ENCODE results near the gene TMPRSS6. TPM values are rescaled to one million over a fixed set of nuclear protein-coding genes. Genes with fewer than 3 reads are reported as not detected.
A peak's percentile ranks its signal among the peaks of the same experiment; 100 is the strongest.

Gene TMPRSS6
- total and polyA plus RNA-seq, 12 donors, result under 0.01 to 1.2 (median 0.08) TPM; not detected in 7

GRCh38 chr22:37045958-37046357, 63.6 kb downstream of the TMPRSS6 start:
- 29 to 49% (median 42%) methylated on average over 4 of the region's 4 CpGs for WGBS, 4 donors
- TF ChIP-seq POLR2A (IDR thresholded peaks at IDR 0.05) (no peak), CTCF (IDR thresholded peaks at IDR 0.05) (peak; percentile 19 to 46 (median 38))
- Histone ChIP-seq H3K4me3 (no peak overlapping the region), H3K27ac (no peak overlapping the region), H3K36me3 (replicated peaks in 1 of 2) (no peaks in the 10 kb centered on the region), H3K4me1 (replicated peaks in 1 of 2) (peaks cover 0 to 3% of the 10 kb centered on the region in 2 donors), H3K9me3 (replicated peaks in 1 of 3) (no peaks in the 10 kb centered on the region), H3K27me3 (no peaks in the 10 kb centered on the region)
- DNase-seq, result peak in 1 of 7 donors; percentile 38
- intact Hi-C loops (cut with DNase I), result loop anchor here in 1 of 2 donors (10.0 kb wide), 1 partner anchor 171 kb away; no protein-coding TSS in a partner anchor

GRCh38 chr22:37044634-37045625, 64.6 kb downstream of the TMPRSS6 start:
- peaks cover 0 to 4% of the 10 kb centered on the region in 2 donors for H3K4me1 ChIP-seq (replicated peaks in 1 of 2)
- 68 to 81% (median 78%) methylated on average over 8 to 9 of the region's 9 CpGs for WGBS, 4 donors
- no peaks in the 10 kb centered on the region for H3K36me3 ChIP-seq (replicated peaks in 1 of 2)
- H3K4me3 ChIP-seq, result no peak overlapping the region
- H3K27me3 ChIP-seq, result no peaks in the 10 kb centered on the region
- no peaks in the 10 kb centered on the region for H3K9me3 ChIP-seq (replicated peaks in 1 of 3)
- no peak for TF ChIP-seq POLR2A (IDR thresholded peaks at IDR 0.05)
- no peak for TF ChIP-seq CTCF (IDR thresholded peaks at IDR 0.05)
- DNase-seq, result no peak
- H3K27ac ChIP-seq, result no peak overlapping the region
- intact Hi-C loops (cut with DNase I), result loop anchor here in 1 of 2 donors (10.0 kb wide), 1 partner anchor 170 kb away; no protein-coding TSS in a partner anchor

GRCh38 chr22:37043828-37044538, 65.5 kb downstream of the TMPRSS6 start:
- Histone ChIP-seq H3K9me3 (replicated peaks in 1 of 3) (no peaks in the 10 kb centered on the region), H3K27ac (no peak overlapping the region), H3K4me3 (no peak overlapping the region), H3K36me3 (replicated peaks in 1 of 2) (no peaks in the 10 kb centered on the region), H3K27me3 (no peaks in the 10 kb centered on the region), H3K4me1 (replicated peaks in 1 of 2) (peaks cover 0 to 4% of the 10 kb centered on the region in 2 donors)
- TF ChIP-seq CTCF (IDR thresholded peaks at IDR 0.05), result peak; percentile 63 to 77 (median 66)
- TF ChIP-seq POLR2A (IDR thresholded peaks at IDR 0.05), result no peak
- peak; percentile 74 to 87 (median 81) for DNase-seq
- intact Hi-C loops (cut with DNase I), result loop anchor here in 1 of 2 donors (10.0 kb wide), 1 partner anchor 169 kb away; no protein-coding TSS in a partner anchor
- WGBS, 4 donors, result 38 to 55% (median 41%) methylated on average over 11 to 17 of the region's 17 CpGs

Data from adrenal gland (tissue), 12 donors.